GM18951 (cell line): ENCODE results near the gene ZSCAN25.
"Not testable (repeated sequence)": the region's sequence is repeated elsewhere in the genome, so short reads cannot be mapped to it uniquely, and the experiment has no call there.

Experiments
- POLR2A ChIP-seq: IDR thresholded peaks from 4 replicates; pipeline ENCODE4 v1.6.1; 2011; ENCODE audit warnings: mild to moderate bottlenecking; ENCODE audit not compliant: insufficient read length, insufficient read depth; ENCODE audit errors: extremely low read depth
- in situ Hi-C: fragments of 300-500 bp; cut with MboI; formaldehyde crosslinking; loops from one replicate; pipeline ENCODE4 v1.12.0; 2022; ENCODE audit warnings: low sequenced_read_pairs, mixed read lengths, inconsistent platforms; ENCODE audit not compliant: unreplicated experiment

Gene ZSCAN25

DNA sequence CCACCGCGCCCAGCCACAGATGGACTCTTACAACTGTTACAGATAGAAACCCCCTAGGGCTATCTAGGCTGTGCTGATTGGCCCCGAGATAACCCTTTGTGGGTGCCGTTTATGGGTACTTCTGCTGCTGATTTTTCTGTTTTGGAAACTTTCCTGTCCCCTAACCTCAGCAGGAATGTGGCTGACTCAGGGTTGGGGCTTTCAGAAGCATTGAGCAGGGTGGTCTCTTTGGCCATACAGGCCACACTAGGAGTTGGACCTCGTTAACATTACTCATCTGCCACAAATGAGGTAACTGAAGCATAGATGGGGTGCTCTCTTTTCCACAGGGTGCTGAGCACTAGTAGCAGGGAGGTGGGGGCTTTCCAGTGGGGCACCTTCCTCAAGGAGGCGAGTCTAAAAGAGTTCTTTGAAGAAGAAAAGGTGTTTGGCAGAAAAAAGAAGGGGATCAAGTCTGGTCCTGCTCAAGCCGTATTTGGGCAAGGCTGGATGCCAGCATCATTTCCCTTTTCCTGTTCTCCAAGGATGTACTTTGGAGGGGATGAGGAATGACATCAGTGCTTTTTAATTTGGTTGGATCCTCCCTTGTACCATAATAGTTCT, 6.4 kb downstream of the ZSCAN25 start:
- in situ Hi-C loops, result no loop called here
- no peak for TF ChIP-seq POLR2A

DNA sequence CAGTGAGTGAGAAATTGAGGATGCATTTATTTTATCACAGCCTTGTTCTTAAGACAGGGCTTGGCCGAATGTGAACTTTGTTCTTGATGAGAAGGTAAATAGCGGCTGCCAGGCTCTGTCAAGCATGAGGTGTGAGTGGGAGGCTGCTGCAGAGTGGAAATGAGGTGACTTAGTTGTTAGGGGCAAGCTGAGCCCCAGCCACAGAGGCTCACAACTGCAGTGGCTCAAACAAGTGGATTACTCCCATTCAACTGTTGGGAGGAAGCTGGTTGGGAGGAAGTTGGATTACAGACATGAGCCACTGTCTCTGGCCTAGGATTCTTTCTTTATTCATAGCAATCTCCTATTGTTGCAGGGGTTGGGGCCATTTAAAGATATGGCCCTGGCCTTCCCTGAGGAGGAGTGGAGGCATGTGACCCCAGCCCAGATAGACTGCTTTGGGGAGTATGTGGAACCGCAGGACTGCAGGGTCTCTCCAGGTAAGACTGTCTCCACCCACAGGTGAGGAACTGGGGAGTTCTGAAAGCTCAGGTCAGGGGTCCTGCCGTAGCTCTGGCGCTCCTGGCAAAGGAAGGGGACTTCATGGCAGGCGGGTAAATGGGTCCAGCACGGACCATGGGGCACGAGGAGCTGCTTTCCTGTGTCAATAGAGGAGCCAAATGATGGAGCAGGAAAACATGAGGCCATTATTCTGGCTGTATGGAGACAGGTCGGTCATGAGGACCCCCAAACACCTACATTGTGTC, 7.1 kb downstream of the ZSCAN25 start:
- TF ChIP-seq POLR2A, result no peak
- in situ Hi-C loops, result no loop called here

DNA sequence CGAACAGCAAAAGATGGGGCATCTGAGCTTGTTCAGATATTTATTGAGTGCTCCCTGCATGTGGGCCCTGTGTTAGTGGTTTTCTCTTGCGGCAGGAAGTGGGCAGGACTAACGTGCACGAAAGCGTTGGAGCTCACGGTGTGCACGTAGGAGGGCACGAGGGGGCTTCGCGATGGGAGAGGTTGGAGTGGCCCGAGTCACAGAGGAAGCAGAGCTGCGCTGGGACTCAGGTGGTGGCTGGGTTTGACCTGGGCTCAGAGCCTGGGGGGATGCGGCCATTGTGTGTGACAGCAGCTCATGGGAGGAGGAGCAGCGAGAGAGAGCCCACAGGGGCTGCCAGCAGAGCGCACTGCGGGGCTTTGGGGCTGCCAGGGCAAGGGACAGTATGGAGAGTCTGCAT, 7.7 kb downstream of the ZSCAN25 start:
- TF ChIP-seq POLR2A, result no peak
- in situ Hi-C loops, result no loop called here

DNA sequence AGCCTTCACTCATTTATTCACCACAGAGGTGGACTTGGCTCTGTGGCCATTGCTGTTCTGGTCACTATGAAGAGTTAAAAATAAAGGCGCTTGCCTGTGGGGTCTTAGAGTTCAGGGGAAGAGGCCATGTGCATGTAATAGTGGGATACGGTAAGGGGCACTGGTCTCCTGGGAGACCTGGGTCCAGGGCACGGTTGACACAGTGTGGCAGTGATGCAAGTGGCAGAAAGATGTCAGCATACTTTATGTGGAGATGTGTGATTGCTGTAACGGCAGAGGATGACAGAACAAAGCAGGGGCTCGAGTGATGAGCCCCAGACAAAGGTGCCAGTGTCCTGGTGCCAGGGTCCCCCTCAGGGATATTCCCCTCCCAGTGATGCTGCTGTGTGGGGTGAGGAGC, 8.6 kb downstream of the ZSCAN25 start:
- in situ Hi-C loops, result no loop called here
- TF ChIP-seq POLR2A, result no peak

DNA sequence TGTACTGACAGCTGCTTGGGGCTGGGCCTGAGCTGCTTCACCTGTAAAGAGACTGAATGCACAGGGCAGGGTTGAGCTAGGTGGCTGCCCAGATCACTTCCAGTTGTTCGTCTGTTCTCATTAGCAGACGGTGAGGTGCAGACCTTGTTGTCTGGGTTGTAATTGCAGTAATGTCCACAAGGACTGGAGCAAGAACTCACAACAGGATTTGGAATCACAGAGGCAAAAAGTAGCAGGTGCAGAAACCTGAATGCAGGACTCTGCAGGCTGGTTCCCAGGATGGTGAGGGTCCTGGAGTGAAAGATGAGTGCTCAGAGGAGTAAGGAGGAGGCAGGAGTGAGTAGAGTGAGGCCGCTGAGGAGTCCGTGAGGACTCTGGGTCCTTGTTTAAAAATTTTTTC, 9.2 kb downstream of the ZSCAN25 start:
- in situ Hi-C loops, result no loop called here
- no peak for TF ChIP-seq POLR2A

DNA sequence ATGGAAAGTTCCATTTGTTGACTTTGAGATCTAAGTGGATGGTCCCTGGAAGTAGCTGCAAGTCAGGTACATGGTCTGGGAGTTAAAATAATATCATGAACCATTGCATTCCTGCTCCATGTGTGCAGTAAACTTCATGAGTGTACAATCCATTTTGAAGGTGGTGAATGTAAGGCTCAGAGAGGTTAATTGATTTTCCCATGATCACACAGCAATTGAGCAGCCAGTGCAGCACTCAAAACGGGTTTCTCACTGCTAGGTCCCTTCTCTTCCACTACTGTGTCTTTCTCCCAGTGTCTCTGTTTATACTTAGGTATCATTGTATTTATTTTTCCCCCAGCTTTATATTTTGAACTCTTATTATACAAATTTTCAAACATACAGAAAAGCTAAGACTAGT, 9.9 kb downstream of the ZSCAN25 start:
- in situ Hi-C loops, result no loop called here
- TF ChIP-seq POLR2A, result no peak

DNA sequence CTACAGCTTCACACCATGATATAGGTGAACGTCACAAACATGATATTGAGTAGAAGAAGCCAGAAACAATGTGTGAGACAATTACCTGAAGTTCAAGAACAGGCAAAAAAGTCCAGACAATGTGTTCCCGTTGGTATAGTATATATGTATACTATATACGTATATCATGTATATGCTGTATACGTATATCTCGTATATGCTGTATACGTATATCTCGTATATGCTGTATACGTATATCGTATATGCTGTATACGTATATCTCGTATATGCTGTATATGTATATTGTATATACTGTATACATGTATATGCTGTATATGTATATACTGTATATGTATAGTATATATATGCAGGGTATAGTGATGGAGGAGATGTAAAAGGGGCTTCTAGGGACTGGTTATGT, 10.8 kb downstream of the ZSCAN25 start:
- TF ChIP-seq POLR2A, result no peak
- in situ Hi-C loops, result no loop called here

DNA sequence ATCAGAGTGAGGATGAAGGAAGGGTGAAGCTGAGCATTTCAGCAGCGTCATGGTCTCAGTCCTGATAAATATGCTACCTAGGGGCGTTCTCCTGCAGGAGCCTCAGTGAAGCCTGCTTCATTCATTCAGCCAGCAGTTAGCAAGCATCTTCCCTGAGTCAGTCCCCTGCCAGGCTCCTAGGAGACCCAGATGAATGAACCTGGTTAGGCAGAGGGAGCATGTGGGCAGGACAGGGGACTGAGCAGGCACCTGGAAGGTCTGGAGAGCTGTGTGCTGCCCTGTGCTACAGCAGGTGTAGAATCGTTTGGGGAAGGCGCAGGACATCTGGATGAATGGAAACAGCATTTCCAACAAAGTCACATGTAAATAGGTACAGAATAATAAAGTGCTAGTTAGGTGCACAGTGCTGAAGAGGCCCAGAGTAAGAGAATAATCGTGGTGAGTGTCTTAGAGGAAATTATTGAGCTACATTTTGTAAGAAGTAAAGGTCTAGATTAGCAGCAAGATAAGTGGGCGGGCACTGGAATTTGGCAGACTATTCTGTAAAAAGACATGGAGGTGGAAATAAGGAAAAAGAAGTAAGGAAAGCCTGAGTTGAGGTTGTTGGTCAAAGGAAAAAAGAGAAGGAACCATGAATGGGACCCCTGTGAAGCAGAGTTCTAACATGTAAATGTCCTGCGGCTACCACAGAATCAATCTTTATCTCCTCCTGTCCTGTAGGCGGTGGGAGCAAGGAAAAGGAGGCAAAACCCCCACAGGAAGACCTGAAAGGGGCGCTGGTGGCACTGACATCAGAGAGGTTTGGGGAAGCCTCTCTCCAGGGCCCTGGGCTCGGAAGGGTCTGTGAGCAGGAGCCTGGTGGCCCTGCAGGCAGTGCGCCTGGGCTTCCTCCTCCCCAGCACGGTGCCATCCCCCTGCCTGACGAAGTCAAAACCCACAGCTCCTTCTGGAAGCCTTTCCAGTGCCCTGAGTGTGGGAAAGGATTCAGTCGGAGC, 12.0 kb downstream of the ZSCAN25 start:
- TF ChIP-seq POLR2A, result no peak
- in situ Hi-C loops, result no loop called here

DNA sequence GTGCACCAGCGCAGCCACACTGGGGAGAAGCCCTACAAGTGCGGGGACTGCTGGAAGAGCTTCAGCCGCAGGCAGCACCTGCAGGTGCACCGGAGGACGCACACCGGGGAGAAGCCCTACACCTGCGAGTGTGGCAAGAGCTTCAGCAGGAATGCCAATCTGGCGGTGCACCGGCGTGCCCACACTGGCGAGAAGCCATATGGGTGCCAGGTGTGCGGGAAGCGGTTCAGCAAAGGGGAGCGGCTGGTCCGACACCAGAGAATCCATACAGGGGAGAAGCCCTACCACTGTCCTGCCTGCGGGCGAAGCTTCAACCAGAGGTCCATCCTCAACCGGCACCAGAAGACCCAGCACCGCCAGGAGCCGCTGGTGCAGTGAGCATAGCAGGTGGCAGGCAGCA, 12.9 kb downstream of the ZSCAN25 start:
- no peak for TF ChIP-seq POLR2A

DNA sequence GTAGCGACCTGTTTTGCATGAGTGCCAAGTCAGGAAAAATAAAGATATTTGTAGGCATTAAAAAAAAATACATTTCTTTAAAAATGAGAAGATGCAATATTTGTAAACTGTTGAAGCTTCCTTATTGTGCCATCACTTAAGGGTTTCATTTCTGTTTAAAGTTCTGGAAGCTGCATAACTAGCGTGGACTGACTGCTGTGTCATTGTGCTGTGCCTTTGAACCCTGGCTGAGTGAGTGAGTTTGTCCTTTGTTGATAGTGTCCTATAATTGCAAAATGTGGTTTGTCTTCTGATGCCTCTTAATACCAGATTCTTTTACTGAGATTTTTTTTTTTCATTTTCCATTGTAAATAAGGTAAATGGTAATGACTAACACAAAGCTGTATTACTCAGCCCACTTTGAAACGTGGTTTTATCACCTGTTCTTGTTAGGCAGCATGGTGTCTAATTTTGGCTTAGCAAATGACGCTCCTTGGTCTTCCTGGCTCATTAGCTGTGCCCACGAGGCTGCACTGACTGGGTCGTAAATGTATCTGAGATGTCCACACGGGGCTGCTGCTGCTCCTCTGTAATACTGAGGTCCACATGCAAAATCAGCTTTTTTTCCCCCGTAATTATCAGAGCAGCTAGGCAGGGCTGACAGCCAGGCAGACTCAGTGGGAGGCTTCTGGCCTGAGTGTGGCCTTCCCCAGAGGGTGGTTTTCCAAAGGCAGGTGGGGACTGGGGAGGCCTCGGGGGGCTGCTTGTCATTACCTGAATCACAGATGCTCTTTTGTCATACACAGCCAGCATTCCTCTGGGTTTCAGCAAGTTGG, 14.8 kb downstream of the ZSCAN25 start:
- no peak for TF ChIP-seq POLR2A
- in situ Hi-C loops, result no loop called here

More for the DNA sequence above, 12.9 kb downstream of the ZSCAN25 start:
- in situ Hi-C loops, result no loop called here

DNA sequence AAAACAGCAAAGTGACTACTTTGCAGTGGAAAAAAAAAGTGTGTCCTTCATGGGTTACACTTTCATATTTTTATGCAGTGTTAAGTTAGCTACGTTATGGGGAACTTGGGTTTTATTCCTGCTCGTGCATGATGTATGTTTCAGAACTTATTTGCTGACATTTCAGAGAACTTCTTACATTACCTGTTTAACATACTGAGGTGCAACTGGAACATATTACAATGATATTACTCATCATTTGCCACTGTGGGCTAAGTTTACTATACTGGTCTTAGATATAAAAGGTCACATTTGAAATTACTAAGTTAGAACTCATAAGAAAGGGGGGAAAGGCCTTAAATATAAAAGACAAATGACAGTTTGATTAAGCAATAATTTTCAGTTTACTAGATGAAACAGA, 20.7 kb downstream of the ZSCAN25 start:
- in situ Hi-C loops, result not testable (repeated sequence)

DNA sequence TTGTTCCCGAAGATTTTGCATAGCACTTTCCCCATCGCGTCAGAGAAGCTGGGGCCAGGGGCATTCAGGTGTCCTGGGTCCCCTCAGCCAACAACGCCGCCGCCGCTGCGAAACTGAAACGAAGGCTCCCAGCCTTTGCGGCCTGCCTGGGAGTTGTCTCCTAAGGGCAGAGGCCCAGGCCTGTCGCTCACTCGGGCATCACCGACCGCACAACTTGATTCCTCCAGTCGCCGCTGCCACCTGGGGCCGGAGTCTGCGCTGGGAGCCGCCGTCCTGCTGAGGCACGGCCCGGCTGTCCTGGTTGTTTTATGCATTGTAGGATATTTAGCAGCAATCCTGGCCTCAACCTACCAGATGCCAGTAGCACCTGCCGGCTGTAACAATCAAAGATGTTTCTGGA, 22.0 kb downstream of the ZSCAN25 start:
- no peak for TF ChIP-seq POLR2A
- in situ Hi-C loops, result no loop called here

DNA sequence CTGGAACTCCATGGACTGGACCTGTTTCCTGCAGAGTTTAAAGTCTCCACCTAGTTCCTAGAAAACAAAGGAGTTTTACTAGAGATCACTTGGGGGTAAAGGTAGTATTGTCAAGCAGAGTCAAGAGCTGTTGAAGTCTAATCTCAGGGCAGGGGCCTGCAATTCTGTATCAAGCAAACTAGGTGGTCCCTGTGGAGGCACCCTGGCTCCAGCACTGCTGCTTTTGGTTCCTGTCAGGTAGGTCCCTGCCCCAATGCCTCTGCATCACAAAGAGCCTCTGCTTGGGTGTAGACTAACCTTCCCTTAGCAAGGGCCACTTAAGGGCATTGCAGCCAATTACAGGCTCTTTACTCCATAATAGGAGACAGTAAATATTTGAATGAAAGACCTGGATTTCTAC, 22.5 kb downstream of the ZSCAN25 start:
- no peak for TF ChIP-seq POLR2A
- in situ Hi-C loops, result no loop called here

DNA sequence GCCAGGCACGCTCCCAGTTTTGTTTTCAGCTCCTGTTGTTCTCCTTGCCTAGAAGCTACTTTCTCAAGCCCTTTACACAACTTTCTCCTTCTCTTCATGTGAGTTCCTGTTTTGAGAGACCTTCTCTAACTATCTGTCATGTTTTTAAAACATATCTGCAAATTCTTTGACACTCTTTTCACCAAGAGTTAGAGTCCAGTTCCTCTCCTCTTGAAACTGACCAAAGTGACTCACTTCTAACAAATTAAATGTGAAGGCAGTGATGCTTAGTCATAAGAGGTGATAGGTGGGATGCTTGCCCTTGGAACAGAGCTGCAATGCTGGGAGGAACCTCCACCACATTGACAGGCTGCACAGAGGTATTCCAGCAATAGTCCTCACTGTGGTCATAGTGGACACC, 25.3 kb downstream of the ZSCAN25 start:
- TF ChIP-seq POLR2A, result no peak

More for the DNA sequence above, 25.3 kb downstream of the ZSCAN25 start:
- in situ Hi-C loops, result no loop called here
